IMR-90 (cell line): ENCODE measurements around the gene SH3BP4. TPM values are rescaled to one million over a fixed set of nuclear protein-coding genes. Genes with fewer than 3 reads are reported as not detected.
A peak's percentile ranks its signal among the peaks of the same experiment; 100 is the strongest.

Experiments
- ATAC-seq: fragments of 200-7000 bp; cut with Tn5 transposase; 2 replicates; pipeline ENCODE4 v1.9.1; 2020; ENCODE audit warnings: low read depth, mild to moderate bottlenecking, moderate library complexity
- BruUV-seq: library from RNA; stranded (reverse); fragments of 400-500 nt; replicated peaks from 2 replicates; lab custom pipeline; 2021; lab: Mats Ljungman, UMichigan
- CTCF ChIA-PET: fragments of 300-600 bp; formaldehyde crosslinking; extraction: SDS; loops from one replicate; lab custom pipeline; 2021; ENCODE audit warnings: antibody characterized with exemption; lab: Yijun Ruan, JAX
- POLR2A ChIA-PET: fragments of 300-600 bp; sonication (Branson Sonifier 250); formaldehyde crosslinking; loops from one replicate; lab custom pipeline; 2022; ENCODE audit warnings: antibody characterized with exemption; ENCODE audit not compliant: unreplicated experiment; lab: Charles Lee
- DNase-seq: peaks from one replicate; pipeline ENCODE4 v3.0.0; 2013
- H2AFZ ChIP-seq: replicated peaks from 2 replicates; pipeline ENCODE3; 2013; ENCODE audit warnings: low read length, mild to moderate bottlenecking; ENCODE audit not compliant: poor library complexity
- H2AK5ac ChIP-seq: 2 replicates; pipeline ENCODE4 v1.6.1; 2013; ENCODE audit warnings: low read depth, low read length, inconsistent platforms
- H2AK9ac ChIP-seq: replicated peaks from 2 replicates; pipeline ENCODE3; 2013; ENCODE audit warnings: mild to moderate bottlenecking, low read depth, low read length, moderate library complexity; ENCODE audit not compliant: poor library complexity
- H2BK120ac ChIP-seq: 2 replicates; pipeline ENCODE4 v1.6.1; 2013; ENCODE audit warnings: low read depth, low read length, inconsistent platforms
- H2BK15ac ChIP-seq: 3 replicates; pipeline ENCODE4 v1.6.1; 2013; ENCODE audit warnings: low read depth, low read length, inconsistent platforms
- H2BK20ac ChIP-seq: 2 replicates; pipeline ENCODE4 v1.6.1; 2013; ENCODE audit warnings: low read depth, mild to moderate bottlenecking, inconsistent platforms, low read length, moderate library complexity
- H2BK5ac ChIP-seq: 2 replicates; pipeline ENCODE4 v1.6.1; 2013; ENCODE audit warnings: mild to moderate bottlenecking, low read depth, low read length, inconsistent platforms; ENCODE audit not compliant: poor library complexity, severe bottlenecking
- H3K14ac ChIP-seq: replicated peaks from 2 replicates; pipeline ENCODE4 v1.6.1; 2013; ENCODE audit warnings: low read depth, low read length, inconsistent platforms
- H3K18ac ChIP-seq: 2 replicates; pipeline ENCODE4 v1.6.1; 2013; ENCODE audit warnings: low read depth, low read length, control low read depth
- H3K23ac ChIP-seq: 2 replicates; pipeline ENCODE4 v1.6.1; 2013; ENCODE audit warnings: low read depth, low read length, inconsistent platforms
- H3K27ac ChIP-seq: 2 replicates; pipeline ENCODE4 v1.5.1; 2013; ENCODE audit warnings: mild to moderate bottlenecking, control low read depth, low read length; ENCODE audit not compliant: insufficient read depth
- H3K27me3 ChIP-seq: 2 replicates; pipeline ENCODE4 v1.6.1; 2013; ENCODE audit warnings: low read length; ENCODE audit not compliant: control insufficient read depth, insufficient read depth
- H3K36me3 ChIP-seq: 2 replicates; pipeline ENCODE4 v1.6.1; 2013; ENCODE audit warnings: low read length, mixed read lengths; ENCODE audit not compliant: control insufficient read depth, insufficient read depth
- H3K4ac ChIP-seq: 2 replicates; pipeline ENCODE4 v1.6.1; 2013; ENCODE audit warnings: low read depth, low read length, inconsistent platforms
- H3K4me1 ChIP-seq: 2 replicates; pipeline ENCODE4 v1.6.1; 2013; ENCODE audit warnings: low read length, mixed read lengths; ENCODE audit not compliant: control insufficient read depth, insufficient read depth
- H3K4me2 ChIP-seq: 2 replicates; pipeline ENCODE4 v1.6.1; 2013; ENCODE audit warnings: low read depth, mild to moderate bottlenecking, control low read depth, low read length, moderate library complexity
- H3K4me3 ChIP-seq: 2 replicates; pipeline ENCODE4 v1.5.1; 2013; ENCODE audit warnings: low read depth, mild to moderate bottlenecking, control low read depth, low read length, moderate library complexity; ENCODE audit not compliant: insufficient read depth
- H3K56ac ChIP-seq: 2 replicates; pipeline ENCODE4 v1.6.1; 2013; ENCODE audit warnings: low read length, inconsistent platforms; ENCODE audit not compliant: insufficient read depth; ENCODE audit errors: extremely low read depth
- H3K79me1 ChIP-seq, 2 experiments: 2 replicates each; pipeline ENCODE4 v1.6.1; 2013; ENCODE audit warnings: low read length in 2 of 2, inconsistent platforms in 1 of 2, low read depth in 1 of 2
- H3K9ac ChIP-seq: 2 replicates; pipeline ENCODE4 v1.6.1; 2013; ENCODE audit warnings: low read depth, low read length, control low read depth
- H3K9me1 ChIP-seq: 2 replicates; pipeline ENCODE4 v1.6.1; 2013; ENCODE audit warnings: low read length, inconsistent platforms; ENCODE audit not compliant: insufficient read depth
- H3K9me3 ChIP-seq: 2 replicates; pipeline ENCODE4 v1.6.1; 2013; ENCODE audit warnings: low read length; ENCODE audit not compliant: control insufficient read depth, insufficient read depth
- H4K20me1 ChIP-seq: 2 replicates; pipeline ENCODE4 v1.6.1; 2013; ENCODE audit warnings: low read length, inconsistent platforms; ENCODE audit not compliant: insufficient read depth
- H4K5ac ChIP-seq: 2 replicates; pipeline ENCODE4 v1.6.1; 2013; ENCODE audit warnings: mild to moderate bottlenecking, low read depth, low read length, control low read depth
- H4K8ac ChIP-seq, 2 experiments: 2 replicates each; pipeline ENCODE4 v1.6.1; 2013; ENCODE audit warnings: low read depth in 2 of 2, low read length in 2 of 2, control low read depth in 1 of 2, inconsistent platforms in 1 of 2
- H4K91ac ChIP-seq: 2 replicates; pipeline ENCODE4 v1.6.1; 2013; ENCODE audit warnings: low read depth, low read length, inconsistent platforms; ENCODE audit not compliant: insufficient read depth
- CHD1 ChIP-seq: IDR thresholded peaks from 2 replicates; pipeline ENCODE4 v1.6.1; 2012; ENCODE audit warnings: low read depth, low read length, improper control_type of control experiment
- MXI1 ChIP-seq: IDR thresholded peaks from 2 replicates; pipeline ENCODE4 v1.6.1; 2012; ENCODE audit warnings: low read depth, mild to moderate bottlenecking, low read length, moderate library complexity, borderline replicate concordance
- NFE2L2 ChIP-seq: fragments of 150-350 bp; IDR thresholded peaks from 2 replicates; pipeline ENCODE4 v1.6.1; 2016; ENCODE audit warnings: low read depth, mild to moderate bottlenecking, low read length
- WGBS, 2 experiments: methylation state at CpG; one replicate each; pipeline versions ENCODE4 v1.1.5 to v1.1.7; 2013; ENCODE audit warnings: missing lambda C conversion rate in 2 of 2; ENCODE audit not compliant: insufficient read length in 1 of 2; ENCODE audit errors: extremely low coverage in 2 of 2; 5-methylcytosine and 5-hydroxymethylcytosine counted together
- dilution Hi-C: fragments of 300-500 bp; cut with HindIII; formaldehyde crosslinking; loops from one replicate; pipeline ENCODE4 v1.14.3; 2018; ENCODE audit warnings: low sequenced_read_pairs; ENCODE audit not compliant: unreplicated experiment
- in situ Hi-C: fragments of 300-500 bp; cut with MboI; formaldehyde crosslinking; loops from 3 replicates; pipeline ENCODE4 v1.14.3; 2019; ENCODE audit warnings: low sequenced_read_pairs, inconsistent platforms, mixed read lengths
- intact Hi-C: fragments of 100-400 bp; cut with micrococcal nuclease; formaldehyde crosslinking; loops from 2 replicates; pipeline ENCODE4 v1.10.0; 2022
- polyA plus RNA-seq, 3 experiments: library from polyadenylated mRNA; depleted of rRNA; stranded (reverse); fragments of >200 nt; gene quantifications; 2 replicates each; pipeline ENCODE4 v1.2.3, GENCODE V29; 2012; ENCODE audit warnings: low replicate concordance in 1 of 3
- total RNA-seq: library from RNA; depleted of rRNA; stranded (reverse); fragments of >200 nt; gene quantifications from 2 replicates; pipeline ENCODE4 v1.2.3, GENCODE V29; 2012

Gene SH3BP4
- total and polyA plus RNA-seq, 2 of the 4 experiments (the other 2 are of a cell fraction) = 104 to 122 TPM

- H4K20me1 ChIP-seq = peaks cover 80% of the 10 kb centered on the region
- H3K9me3 ChIP-seq = no peaks in the 10 kb centered on the region
- H4K5ac ChIP-seq = no peak overlapping the region
- peak overlapping the region; percentile 18; the same call in 1 of the 2 replicates for H4K91ac ChIP-seq
- no peak for ATAC-seq
- H3K4me3 ChIP-seq = no peak overlapping the region
- no peak overlapping the region for H2BK20ac ChIP-seq
- H3K27me3 ChIP-seq = no peaks in the 10 kb centered on the region
- DNase-seq = no peak
- no peak for TF ChIP-seq CHD1
- no peak for TF ChIP-seq NFE2L2
- TF ChIP-seq MXI1 = no peak
- H2AK9ac ChIP-seq = no peak overlapping the region
- H3K56ac ChIP-seq = no peak overlapping the region
- 92% methylated on average over 2 of the region's 10 CpGs; no CpG with 5 or more reads in 1 of the 2 experiments for WGBS, 2 experiments
- intact Hi-C loops = loop anchor here (2.0 kb wide), 1 partner anchor 25 kb away; no protein-coding TSS in a partner anchor
- H3K4me2 ChIP-seq = peak overlapping the region; percentile 30; the same call in 1 of the 2 replicates
- no peak overlapping the region for H3K27ac ChIP-seq
- BruUV-seq = no TSS peak
- H2AFZ ChIP-seq = no peak overlapping the region
- H3K9ac ChIP-seq = no peak overlapping the region
- dilution Hi-C loops = no loop called here
- ChIA-PET CTCF (no interaction called here), POLR2A (interaction anchor here (0.6 to 1.1 kb wide), 6 partner anchors 9 to 542 kb away, joined by 3 to 6 read pairs (median 4); no protein-coding TSS in a partner anchor)
- in situ Hi-C loops = loop anchor here (10.0 kb wide), 1 partner anchor 149 kb away; no protein-coding TSS in a partner anchor
- no peak overlapping the region for H2BK15ac ChIP-seq
- H3K18ac ChIP-seq = no peak overlapping the region
- peak overlapping the region; percentile 35; the same call in 1 of the 2 replicates for H3K14ac ChIP-seq
- H2AK5ac ChIP-seq = no peak overlapping the region
- H3K23ac ChIP-seq = peak overlapping the region; percentile 73; the same call in 1 of the 2 replicates
- peak overlapping the region; percentile 7; the same call in 1 of the 2 replicates for H2BK120ac ChIP-seq
- 0 out of 4 replicates have a peak overlapping the region, but pooled peaks of 1 of the 2 experiments have one; percentile 29 for H4K8ac ChIP-seq
- H3K4me1 ChIP-seq = peaks cover 36% of the 10 kb centered on the region
- peaks cover 40% of the 10 kb centered on the region for H3K9me1 ChIP-seq
- peak overlapping the region; percentile 41 for H3K4ac ChIP-seq
- peaks cover 0 to 38% of the 10 kb centered on the region in 2 experiments; a peak in 3 of 4 replicates for H3K79me1 ChIP-seq
- H3K36me3 ChIP-seq = peaks cover 21% of the 10 kb centered on the region
- no peak overlapping the region for H2BK5ac ChIP-seq
Measured at GRCh38 chr2:234955971-234956509, 4.2 kb downstream of the SH3BP4 start.
